ENCODE results near the gene SYNC. TPM values are rescaled to one million over a fixed set of nuclear protein-coding genes. Genes with fewer than 3 reads are reported as not detected.
"Not testable (repeated sequence)": the region's sequence is repeated elsewhere in the genome, so short reads cannot be mapped to it uniquely, and the experiment has no call there.

Gene SYNC
- total RNA-seq, 1 donor = 0.27 TPM

GRCh38 chr1:32647308-32648134 is 55.0 kb downstream of the SYNC start:
- DNase-seq (ENCODE audit: low read depth in 2 of 3, low spot score in 2 of 3) = no peak

- DNase-seq (ENCODE audit: low read depth in 2 of 3, low spot score in 2 of 3) = no peak
Observed at GRCh38 chr1:32644426-32644825, 58.1 kb downstream of the SYNC start.

GRCh38 chr1:32642292-32642827 is 60.2 kb downstream of the SYNC start:
- DNase-seq (ENCODE audit: low read depth in 2 of 3, low spot score in 2 of 3) = not testable (repeated sequence)

- no peak for DNase-seq (ENCODE audit: low read depth in 2 of 3, low spot score in 2 of 3)
Observed at GRCh38 chr1:32639489-32640075, 63.0 kb downstream of the SYNC start.

GRCh38 chr1:32636914-32637645 is 65.5 kb downstream of the SYNC start:
- no peak for DNase-seq (ENCODE audit: low read depth in 2 of 3, low spot score in 2 of 3)

- DNase-seq (ENCODE audit: low read depth in 2 of 3, low spot score in 2 of 3) = no peak
Observed at GRCh38 chr1:32635508-32636277, 66.9 kb downstream of the SYNC start.

GRCh38 chr1:32632829-32633228 is 69.7 kb downstream of the SYNC start:
- DNase-seq (ENCODE audit: low read depth in 2 of 3, low spot score in 2 of 3) = no peak

GRCh38 chr1:32630173-32630572 is 72.4 kb downstream of the SYNC start:
- not testable (repeated sequence) for DNase-seq (ENCODE audit: low read depth in 2 of 3, low spot score in 2 of 3)

Small RNA genes within 50 kb of the gene (small RNA-seq; reads per million reads assigned to genes)
- not detected for gene RF00019

Other genes with a start within 250 kb of the SYNC start
- gene ZBTB8B, start 237.7 kb downstream of the SYNC start, total RNA-seq = under 0.01 TPM
- 8.1 TPM for gene ZBTB8A, start 163.3 kb downstream of the SYNC start, total RNA-seq
- 6.2 TPM for gene ZBTB8OS, start 52.2 kb downstream of the SYNC start, total RNA-seq
- gene RBBP4, start 51.6 kb downstream of the SYNC start, total RNA-seq = 164 TPM
- gene YARS1, start 114.6 kb upstream of the SYNC start, total RNA-seq = 53.3 TPM
- 25.0 TPM for gene S100PBP, start 114.9 kb upstream of the SYNC start, total RNA-seq
- not detected for gene FNDC5, start 168.1 kb upstream of the SYNC start, total RNA-seq
- gene HPCA, start 183.7 kb upstream of the SYNC start, total RNA-seq = not detected
- under 0.01 TPM for gene TMEM54, start 198.6 kb upstream of the SYNC start, total RNA-seq